T follicular helper cell (primary cell): ENCODE measurements around the gene KCNAB1.

Source experiments
- DNase-seq: peaks from one replicate; pipeline ENCODE4 v3.0.0-alpha.2; 2020; ENCODE audit warnings: low read depth

KCNAB1 gene

GRCh38 chr3:156455839-156456238 is 335.5 kb downstream of the KCNAB1 start:
- no peak for DNase-seq

GRCh38 chr3:156456771-156457224 is 336.4 kb downstream of the KCNAB1 start:
- DNase-seq, result no peak

GRCh38 chr3:156459434-156459833 is 339.1 kb downstream of the KCNAB1 start:
- no peak for DNase-seq

GRCh38 chr3:156460206-156460611 is 339.8 kb downstream of the KCNAB1 start:
- no peak for DNase-seq

- no peak for DNase-seq
These were observed 341.5 kb downstream of the KCNAB1 start for GRCh38 chr3:156461889-156462288.

- DNase-seq, result no peak
These were observed 342.7 kb downstream of the KCNAB1 start for GRCh38 chr3:156463123-156463522.

GRCh38 chr3:156465194-156465593 is 344.8 kb downstream of the KCNAB1 start:
- no peak for DNase-seq

- no peak for DNase-seq
These were observed 349.1 kb downstream of the KCNAB1 start for GRCh38 chr3:156469456-156469855.

GRCh38 chr3:156471431-156471830 is 351.1 kb downstream of the KCNAB1 start:
- no peak for DNase-seq

GRCh38 chr3:156472150-156472549 is 351.8 kb downstream of the KCNAB1 start:
- DNase-seq, result no peak

- DNase-seq, result no peak
These were observed 352.3 kb downstream of the KCNAB1 start for GRCh38 chr3:156472684-156473083.

- DNase-seq, result no peak
These were observed 353.0 kb downstream of the KCNAB1 start for GRCh38 chr3:156473341-156473740.

- DNase-seq, result no peak
These were observed 354.4 kb downstream of the KCNAB1 start for GRCh38 chr3:156474560-156475389.

GRCh38 chr3:156477323-156477722 is 356.9 kb downstream of the KCNAB1 start:
- DNase-seq, result no peak

- no peak for DNase-seq
These were observed 358.5 kb downstream of the KCNAB1 start for GRCh38 chr3:156478891-156479290.

- no peak for DNase-seq
These were observed 359.2 kb downstream of the KCNAB1 start for GRCh38 chr3:156479604-156480003.

GRCh38 chr3:156480949-156481348 is 360.6 kb downstream of the KCNAB1 start:
- no peak for DNase-seq

GRCh38 chr3:156483002-156483401 is 362.6 kb downstream of the KCNAB1 start:
- no peak for DNase-seq

- DNase-seq, result no peak
These were observed 363.0 kb downstream of the KCNAB1 start for GRCh38 chr3:156483426-156483825.

GRCh38 chr3:156483961-156484787 is 363.8 kb downstream of the KCNAB1 start:
- DNase-seq, result peak; percentile 39

GRCh38 chr3:156488767-156489166 is 368.4 kb downstream of the KCNAB1 start:
- no peak for DNase-seq

GRCh38 chr3:156489462-156489911 is 369.1 kb downstream of the KCNAB1 start:
- DNase-seq, result no peak

- no peak for DNase-seq
These were observed 370.8 kb downstream of the KCNAB1 start for GRCh38 chr3:156491192-156491591.
